Endodermal cell (in vitro differentiated cells): Measurements from ENCODE around the gene ACOX1. TPM values are rescaled to one million over a fixed set of nuclear protein-coding genes. Genes with fewer than 3 reads are reported as not detected.
A peak's percentile ranks its signal among the peaks of the same experiment; 100 is the strongest.

ENCODE experiments used
- DNase-seq: peaks from one replicate; pipeline ENCODE4 v3.0.0-alpha.2; 2017
- H3K27ac ChIP-seq: 2 replicates; pipeline ENCODE4 v1.5.1; 2013; ENCODE audit warnings: mild to moderate bottlenecking, low read depth, low read length, moderate library complexity
- H3K27me3 ChIP-seq: 2 replicates; pipeline ENCODE4 v1.6.1; 2013; ENCODE audit warnings: mild to moderate bottlenecking, low read length, moderate library complexity; ENCODE audit not compliant: insufficient read depth, control insufficient read depth, poor library complexity, severe bottlenecking
- H3K36me3 ChIP-seq: 2 replicates; pipeline ENCODE4 v1.7.0; 2013; ENCODE audit warnings: mild to moderate bottlenecking, low read length, moderate library complexity; ENCODE audit not compliant: control insufficient read depth, insufficient read depth
- H3K4me1 ChIP-seq: one replicate; pipeline ENCODE4 v1.7.0; 2013; ENCODE audit warnings: low read length; ENCODE audit not compliant: control insufficient read depth, insufficient read depth
- H3K4me3 ChIP-seq: 2 replicates; pipeline ENCODE4 v1.5.1; 2013; ENCODE audit warnings: mild to moderate bottlenecking, low read length, moderate library complexity
- H3K9ac ChIP-seq: 2 replicates; pipeline ENCODE4 v1.6.1; 2013; ENCODE audit warnings: mild to moderate bottlenecking, low read length, moderate library complexity; ENCODE audit not compliant: poor library complexity, severe bottlenecking; ENCODE audit errors: extremely low read depth
- H3K9me3 ChIP-seq: 2 replicates; pipeline ENCODE4 v1.6.1; 2013; ENCODE audit warnings: mild to moderate bottlenecking, low read length, moderate library complexity; ENCODE audit not compliant: control insufficient read depth
- H3K27ac Mint-ChIP-seq: 2 replicates; pipeline ENCODE4 v1.8.0; 2020; ENCODE audit warnings: mixed read lengths
- H3K27me3 Mint-ChIP-seq: 2 replicates; pipeline ENCODE4 v1.8.0; 2021; ENCODE audit warnings: mild to moderate bottlenecking, mixed read lengths; ENCODE audit not compliant: insufficient read depth
- H3K36me3 Mint-ChIP-seq: 2 replicates; pipeline ENCODE4 v1.8.0; 2020; ENCODE audit warnings: low read depth, mixed read lengths
- H3K4me1 Mint-ChIP-seq: 2 replicates; pipeline ENCODE4 v1.8.0; 2020; ENCODE audit warnings: mixed read lengths
- H3K4me3 Mint-ChIP-seq: 2 replicates; pipeline ENCODE4 v1.8.0; 2020; ENCODE audit warnings: mild to moderate bottlenecking, moderate library complexity, mixed read lengths
- H3K9me3 Mint-ChIP-seq: 2 replicates; pipeline ENCODE4 v1.8.0; 2020; ENCODE audit warnings: mild to moderate bottlenecking, mixed read lengths
- CTCF ChIP-seq: fragments of 200-600 bp; sonication (generic); conservative IDR thresholded peaks from 2 replicates; pipeline ENCODE4 v1.5.0; 2021; ENCODE audit warnings: antibody characterized with exemption, mild to moderate bottlenecking
- WGBS, 2 experiments: methylation state at CpG; one replicate each; pipeline versions ENCODE4 v1.1.5 to v1.1.7; 2013; ENCODE audit warnings: missing lambda C conversion rate in 2 of 2, mixed read lengths in 1 of 2; ENCODE audit not compliant: insufficient coverage in 1 of 2, insufficient read length in 1 of 2; 5-methylcytosine and 5-hydroxymethylcytosine counted together
- total RNA-seq, 2 donors: library from RNA; stranded (reverse); fragmentation: NEBNext Ultra II Directional in 1 of 2; extraction: Animal tissue kit (Norgen Biotek cat#: 25700) in 1 of 2; gene quantifications; 2 replicates in 1 of 2; 3 replicates in 1 of 2; pipeline ENCODE4 v1.2.1, GENCODE V29; 2021

The ACOX1 gene
- total RNA-seq, 2 donors from 2014 or later, result 28.6 to 37.1 TPM

DNA sequence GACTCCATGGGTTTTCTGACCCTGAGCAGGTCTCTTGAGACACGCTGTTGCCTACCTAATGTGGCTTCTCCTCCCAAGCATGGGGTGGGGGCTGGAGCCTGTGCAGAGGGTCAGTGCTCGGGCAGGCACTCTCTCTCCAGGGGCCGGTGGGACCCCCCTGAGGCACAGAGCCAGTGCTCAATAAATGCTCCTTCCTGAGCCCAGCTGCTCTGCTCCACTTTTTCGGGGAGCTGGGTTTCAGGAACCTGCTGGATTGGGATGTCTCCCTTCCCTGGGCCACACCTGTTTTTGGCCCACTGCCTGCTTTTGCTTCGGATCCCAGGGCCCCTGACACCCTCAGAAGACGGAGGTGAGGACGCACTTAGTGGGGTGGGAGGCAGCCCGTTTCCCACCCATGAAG lies 80.9 kb downstream of the ACOX1 start:
- Histone ChIP-seq H3K4me3 (no peak overlapping the region), H3K27ac (no peak overlapping the region), H3K9ac (no peak overlapping the region), H3K36me3 (peaks cover 39% of the 10 kb centered on the region), H3K27me3 (no peaks in the 10 kb centered on the region), H3K9me3 (no peaks in the 10 kb centered on the region), H3K4me1 (peaks cover 12% of the 10 kb centered on the region)
- H3K9me3 Mint-ChIP-seq, result no peaks in the 10 kb centered on the region
- H3K4me3 Mint-ChIP-seq, result no peak overlapping the region
- peak; percentile 47 for DNase-seq
- no peak for TF ChIP-seq CTCF
- H3K27me3 Mint-ChIP-seq, result no peaks in the 10 kb centered on the region
- 95 to 100% methylated on average over 3 to 8 of the region's 8 CpGs for WGBS, 2 experiments
- H3K36me3 Mint-ChIP-seq, result peaks cover 28% of the 10 kb centered on the region
- H3K4me1 Mint-ChIP-seq, result peaks cover 24% of the 10 kb centered on the region
- peak overlapping the region; percentile 59 for H3K27ac Mint-ChIP-seq

DNA sequence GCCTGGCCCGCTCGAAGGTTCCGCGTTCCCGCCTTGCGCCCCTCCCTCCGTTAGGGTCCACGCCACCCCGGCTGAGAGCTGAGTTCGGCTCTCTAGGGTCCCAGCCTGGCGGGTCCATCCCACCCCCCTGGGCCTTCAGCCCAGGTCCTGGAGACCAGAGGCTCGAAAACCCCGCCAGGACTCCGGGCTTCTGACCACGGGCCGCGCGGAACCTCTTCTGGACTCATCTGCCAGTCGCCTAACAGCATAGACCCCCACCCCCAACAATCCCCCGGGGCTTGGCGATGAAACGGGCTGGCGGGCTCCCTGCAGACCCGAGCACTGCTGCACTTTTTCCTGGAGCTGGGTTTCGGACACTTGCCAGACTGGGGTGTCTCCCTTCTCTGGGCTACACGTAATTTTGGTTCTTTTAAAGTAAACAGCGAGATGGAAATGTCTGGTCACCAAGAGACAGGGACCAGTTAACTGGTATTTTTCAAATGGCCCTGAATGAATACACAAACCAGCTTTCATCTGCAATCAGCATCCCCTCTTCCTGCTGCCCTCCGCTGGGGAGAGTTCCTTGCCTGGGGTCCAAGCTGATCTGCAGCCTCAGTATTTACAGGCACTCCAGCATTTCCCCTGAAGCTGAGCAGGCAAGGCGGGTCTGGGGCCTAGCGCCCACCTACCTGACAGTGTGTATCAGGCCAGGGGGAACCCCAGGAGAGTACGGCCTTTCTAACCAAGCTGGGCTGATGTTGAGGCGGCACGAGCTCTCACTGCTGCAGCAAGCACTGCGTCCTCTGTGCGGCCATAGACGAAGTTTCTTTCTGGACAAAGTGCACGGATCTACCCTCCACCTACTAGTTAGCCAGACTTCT lies 81.6 kb downstream of the ACOX1 start:
- Mint-ChIP-seq H3K9me3 (no peaks in the 10 kb centered on the region), H3K36me3 (peaks cover 27% of the 10 kb centered on the region), H3K4me1 (peaks cover 24% of the 10 kb centered on the region), H3K4me3 (peak overlapping the region; percentile 72), H3K27me3 (no peaks in the 10 kb centered on the region), H3K27ac (peak overlapping the region; percentile 59)
- DNase-seq, result peak; percentile 79
- Histone ChIP-seq H3K9ac (no peak overlapping the region), H3K4me3 (peak overlapping the region; percentile 88), H3K9me3 (no peaks in the 10 kb centered on the region), H3K27me3 (no peaks in the 10 kb centered on the region), H3K36me3 (peaks cover 36% of the 10 kb centered on the region), H3K4me1 (peaks cover 12% of the 10 kb centered on the region), H3K27ac (peak overlapping the region; percentile 4)
- 52 to 56% methylated on average over 24 to 37 of the region's 37 CpGs for WGBS, 2 experiments
- TF ChIP-seq CTCF, result no peak

DNA sequence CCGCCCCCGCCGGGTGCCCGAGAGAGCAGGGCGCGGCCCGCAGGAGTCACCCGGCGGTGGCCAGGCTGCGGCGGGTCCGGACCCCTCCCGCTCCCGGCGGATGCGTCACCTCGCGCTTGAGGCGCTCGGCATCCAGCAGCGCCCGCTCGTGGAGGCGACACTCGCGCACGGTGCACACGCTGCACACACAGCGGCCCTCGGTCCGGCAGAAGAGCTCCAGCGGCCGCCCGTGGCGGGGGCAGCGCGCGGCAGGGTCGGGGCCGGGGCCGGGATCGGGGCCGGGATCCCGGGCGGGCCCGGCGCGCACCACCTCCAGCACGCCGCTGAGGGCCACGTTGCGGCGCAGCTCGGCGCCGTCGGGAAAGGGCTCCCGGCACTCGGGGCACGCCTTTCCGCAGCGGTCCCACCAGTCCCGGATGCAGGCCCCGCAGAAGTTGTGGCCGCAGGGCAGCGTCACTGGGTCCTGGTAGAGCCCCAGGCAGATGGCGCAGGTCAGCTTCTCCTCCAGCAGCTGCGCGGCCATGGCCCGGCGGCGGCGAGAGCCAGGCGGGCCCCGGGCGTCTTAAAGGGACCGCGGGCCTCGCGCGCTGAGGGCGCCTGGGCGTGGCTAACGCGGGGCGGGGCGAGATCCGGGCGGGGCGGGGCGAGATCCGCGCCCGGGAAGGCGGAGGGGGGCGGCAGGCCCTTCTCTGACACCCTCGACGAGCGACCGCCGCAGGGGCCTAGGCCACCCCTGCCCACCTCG lies 82.4 kb downstream of the ACOX1 start, which contains the start of gene TRIM65:
Gene TRIM65 (minus strand): TSS at position 537 of the 745 bp plus-strand sequence. CDS start 14 bp downstream, at position 523.
- no peak for TF ChIP-seq CTCF
- Histone ChIP-seq H3K27me3 (no peaks in the 10 kb centered on the region), H3K4me3 (peak within 1 kb of the TSS; percentile 88), H3K27ac (peak within 1 kb of the TSS; percentile 68), H3K36me3 (peaks cover 31% of the 10 kb centered on the region), H3K9me3 (no peaks in the 10 kb centered on the region), H3K9ac (peak within 1 kb of the TSS; percentile 64), H3K4me1 (peaks cover 12% of the 10 kb centered on the region)
- no peaks in the 10 kb centered on the region for H3K27me3 Mint-ChIP-seq
- 0% methylated on average over 18 to 102 of the region's 102 CpGs for WGBS, 2 experiments
- H3K27ac Mint-ChIP-seq, result peak within 1 kb of the TSS; percentile 91
- H3K4me1 Mint-ChIP-seq, result peaks cover 24% of the 10 kb centered on the region
- peak; percentile 96 for DNase-seq
- no peaks in the 10 kb centered on the region for H3K9me3 Mint-ChIP-seq
- peaks cover 23% of the 10 kb centered on the region for H3K36me3 Mint-ChIP-seq
- peak within 1 kb of the TSS; percentile 72 for H3K4me3 Mint-ChIP-seq
